Endothelial cell of umbilical vein (primary cell): ENCODE results near the gene PDPK1. TPM values are rescaled to one million over a fixed set of nuclear protein-coding genes. Genes with fewer than 3 reads are reported as not detected.

ENCODE experiments used
- BruUV-seq: library from RNA; stranded (reverse); fragments of 400-500 nt; replicated peaks from 2 replicates; lab custom pipeline; 2021; lab: Mats Ljungman, UMichigan
- CTCF ChIA-PET: fragments of 300-600, 350-600 bp; sonication (Branson Sonifier 250); formaldehyde crosslinking; loops from one replicate; lab custom pipeline; 2021; ENCODE audit warnings: antibody characterized with exemption, inconsistent platforms; lab: Charles Lee
- POLR2A ChIA-PET: fragments of 300-600, 350-600 bp; sonication (Branson Sonifier 250); formaldehyde crosslinking; loops from one replicate; lab custom pipeline; 2021; ENCODE audit warnings: antibody characterized with exemption, inconsistent platforms; lab: Charles Lee
- DNase-seq: peaks from one replicate; pipeline ENCODE4 v3.0.0-alpha.2; 2011; ENCODE audit warnings: low read depth, low spot score
- FAIRE-seq: peaks from 2 replicates; lab custom pipeline; 2011; peaks lifted over from hg19 to GRCh38; lab: Jason Lieb, UNC
- H2AFZ ChIP-seq: 2 replicates; pipeline ENCODE4 v1.6.0; 2012; ENCODE audit warnings: low read depth, low read length, control low read depth, inconsistent platforms
- H3K27ac ChIP-seq: 2 replicates; pipeline ENCODE4 v1.5.1; 2011; ENCODE audit warnings: low read depth, mild to moderate bottlenecking, control low read depth, low read length, moderate library complexity; ENCODE audit not compliant: insufficient read depth
- H3K27me3 ChIP-seq, 2 experiments: 2 replicates each; pipeline versions ENCODE4 v1.6.0 to v1.6.1; 2011; ENCODE audit warnings: low read length in 2 of 2, mixed read lengths in 1 of 2; ENCODE audit not compliant: control insufficient read depth in 2 of 2, insufficient read depth in 2 of 2
- H3K36me3 ChIP-seq, 2 experiments: 2 replicates in 1 of 2; 3 replicates in 1 of 2; pipeline ENCODE4 v1.5.1; 2011; ENCODE audit warnings: low read length in 2 of 2, mild to moderate bottlenecking in 1 of 2, moderate library complexity in 1 of 2; ENCODE audit not compliant: control insufficient read depth in 2 of 2, insufficient read depth in 2 of 2; ENCODE audit errors: extremely low read depth in 1 of 2
- H3K4me1 ChIP-seq: 3 replicates; pipeline ENCODE4 v1.5.1; 2011; ENCODE audit warnings: mild to moderate bottlenecking, low read length; ENCODE audit not compliant: control insufficient read depth, insufficient read depth; ENCODE audit errors: extremely low read depth
- H3K4me2 ChIP-seq: 2 replicates; pipeline ENCODE4 v1.6.1; 2011; ENCODE audit warnings: low read length, control low read depth, mixed read lengths; ENCODE audit not compliant: insufficient read depth
- H3K4me3 ChIP-seq, 3 experiments: fragments of 200-600 bp in 1 of 3; sonication (generic), shearing (Covaris generic) in 1 of 3; replicated peaks in 1 of 3; 2 replicates each; pipeline ENCODE4 v1.5.1; 2011 to 2016; ENCODE audit warnings: control low read depth in 3 of 3, low read length in 3 of 3, mild to moderate bottlenecking in 2 of 3, inconsistent platforms in 1 of 3, low read depth in 1 of 3, moderate library complexity in 1 of 3; ENCODE audit not compliant: insufficient read depth in 1 of 3
- H3K79me2 ChIP-seq: 2 replicates; pipeline ENCODE4 v1.6.0; 2012; ENCODE audit warnings: low read length, inconsistent platforms; ENCODE audit not compliant: control insufficient read depth, insufficient read depth
- H3K9ac ChIP-seq: replicated peaks from 2 replicates; pipeline ENCODE3; 2011; ENCODE audit warnings: low read length, control low read depth; ENCODE audit not compliant: insufficient read depth; ENCODE audit errors: extremely low read depth
- H3K9me1 ChIP-seq: replicated peaks from 3 replicates; pipeline ENCODE4 v1.6.0; 2011; ENCODE audit warnings: mild to moderate bottlenecking, low read length; ENCODE audit not compliant: control insufficient read depth, insufficient read depth; ENCODE audit errors: extremely low read depth
- H3K9me3 ChIP-seq: replicated peaks from 2 replicates; pipeline ENCODE4 v1.5.1; 2012; ENCODE audit warnings: low read length, inconsistent platforms; ENCODE audit not compliant: control insufficient read depth, insufficient read depth
- H4K20me1 ChIP-seq: replicated peaks from 2 replicates; pipeline ENCODE3; 2011; ENCODE audit warnings: mild to moderate bottlenecking, low read length; ENCODE audit not compliant: control insufficient read depth, insufficient read depth; ENCODE audit errors: extremely low read depth
- EZH2 ChIP-seq: IDR thresholded peaks from 2 replicates; pipeline ENCODE4 v1.6.1; 2012; ENCODE audit warnings: borderline replicate concordance, low read depth, mild to moderate bottlenecking, moderate library complexity, low read length, inconsistent platforms; ENCODE audit not compliant: severe bottlenecking
- FOS ChIP-seq: IDR thresholded peaks from 2 replicates; pipeline ENCODE4 v1.6.1; 2011; ENCODE audit warnings: mild to moderate bottlenecking, low read length, moderate library complexity, borderline replicate concordance; ENCODE audit not compliant: insufficient read depth
- GATA2 ChIP-seq: IDR thresholded peaks from 2 replicates; pipeline ENCODE4 v1.7.0; 2011; ENCODE audit warnings: low read depth, mild to moderate bottlenecking, moderate library complexity, mixed read lengths, low read length; ENCODE audit not compliant: insufficient read length, insufficient read depth
- JUN ChIP-seq: IDR thresholded peaks from 2 replicates; pipeline ENCODE4 v1.6.1; 2011; ENCODE audit warnings: borderline replicate concordance, low read depth; ENCODE audit not compliant: insufficient read length, insufficient read depth
- MYC ChIP-seq: IDR thresholded peaks from one replicate; pipeline ENCODE4 v1.6.1; 2011; ENCODE audit warnings: mild to moderate bottlenecking, low read depth, low read length
- POLR2A ChIP-seq: IDR thresholded peaks from 2 replicates; pipeline ENCODE4 v1.6.1; 2012; ENCODE audit warnings: low read depth, mild to moderate bottlenecking, control low read depth, low read length
- POLR2AphosphoS5 ChIP-seq: IDR thresholded peaks from 2 replicates; pipeline ENCODE4 v1.6.1; 2012; ENCODE audit warnings: low read depth, mild to moderate bottlenecking, control low read depth, low read length, moderate library complexity; ENCODE audit not compliant: insufficient read depth
- dilution Hi-C: fragments of 300-500 bp; cut with MboI; formaldehyde crosslinking; loops from one replicate; pipeline ENCODE4 v1.15.0; 2019; ENCODE audit warnings: low sequenced_read_pairs; ENCODE audit not compliant: extremely low pct_ligation_motif_present
- intact Hi-C: fragments of 100-400 bp; cut with micrococcal nuclease; formaldehyde crosslinking; loops from one replicate; pipeline ENCODE4 v1.10.0; 2022
- polyA plus RNA-seq, 4 experiments: library from polyadenylated mRNA; depleted of rRNA in 3 of 4; stranded (reverse) in 3 of 4; unstranded in 1 of 4; fragments of >200 nt; gene quantifications; 2 replicates each; pipeline versions ENCODE4 v1.2.1 to v1.2.3, GENCODE V29; 2011 to 2012; ENCODE audit warnings: missing spikeins in 1 of 4
- total RNA-seq: library from RNA; stranded (reverse); gene quantifications from 2 replicates; pipeline ENCODE4 v1.2.3, GENCODE V29; 2021
- TF ChIP-seq, protein P1 (sequence below): IDR thresholded peaks from 2 replicates; pipeline ENCODE4 v1.6.1; 2011; ENCODE audit not compliant: insufficient read depth, insufficient read length
- TF ChIP-seq, protein P2 (sequence below), 2 donors: IDR thresholded peaks; 1 replicate in 1 of 2; 2 replicates in 1 of 2; pipeline ENCODE4 v1.5.1; 2011; ENCODE audit warnings: low read length in 2 of 2, mild to moderate bottlenecking in 2 of 2, moderate library complexity in 2 of 2, control low read depth in 1 of 2, inconsistent platforms in 1 of 2, low read depth in 1 of 2; ENCODE audit not compliant: insufficient read depth in 1 of 2; ENCODE audit errors: extremely low read depth in 1 of 2

Gene PDPK1
- total and polyA plus RNA-seq, 2 donors (not counting 3 experiments of a cell fraction or from before 2014, with no cell fraction given) = 22.4 to 37.3 TPM

- H4K20me1 ChIP-seq = no peaks in the 10 kb centered on the region
- H3K79me2 ChIP-seq = no peaks in the 10 kb centered on the region
- CTCF ChIA-PET = no interaction called here
- H3K4me1 ChIP-seq = no peaks in the 10 kb centered on the region
- intact Hi-C loops (no loop called here), dilution Hi-C loops (no loop called here)
- H3K36me3 ChIP-seq = peaks cover 0 to 32% of the 10 kb centered on the region in 2 experiments
- FAIRE-seq = no peak
- no peaks in the 10 kb centered on the region for H3K9me1 ChIP-seq
- H3K4me2 ChIP-seq = no peak overlapping the region
- POLR2A ChIA-PET = no interaction called here
- no peak overlapping the region for H3K4me3 ChIP-seq
- TF ChIP-seq MYC = no peak
- TF ChIP-seq, protein P1, sequence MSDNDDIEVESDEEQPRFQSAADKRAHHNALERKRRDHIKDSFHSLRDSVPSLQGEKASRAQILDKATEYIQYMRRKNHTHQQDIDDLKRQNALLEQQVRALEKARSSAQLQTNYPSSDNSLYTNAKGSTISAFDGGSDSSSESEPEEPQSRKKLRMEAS = no peak
- no peak overlapping the region for H3K27ac ChIP-seq
- DNase-seq = no peak
- no peak overlapping the region for H3K9ac ChIP-seq
- H3K27me3 ChIP-seq = no peaks in the 10 kb centered on the region
- H3K9me3 ChIP-seq = no peaks in the 10 kb centered on the region
- BruUV-seq = no TSS peak
- H2AFZ ChIP-seq = no peak overlapping the region
Observed at GRCh38 chr16:2598133-2598641, 60.4 kb downstream of the PDPK1 start.

DNA sequence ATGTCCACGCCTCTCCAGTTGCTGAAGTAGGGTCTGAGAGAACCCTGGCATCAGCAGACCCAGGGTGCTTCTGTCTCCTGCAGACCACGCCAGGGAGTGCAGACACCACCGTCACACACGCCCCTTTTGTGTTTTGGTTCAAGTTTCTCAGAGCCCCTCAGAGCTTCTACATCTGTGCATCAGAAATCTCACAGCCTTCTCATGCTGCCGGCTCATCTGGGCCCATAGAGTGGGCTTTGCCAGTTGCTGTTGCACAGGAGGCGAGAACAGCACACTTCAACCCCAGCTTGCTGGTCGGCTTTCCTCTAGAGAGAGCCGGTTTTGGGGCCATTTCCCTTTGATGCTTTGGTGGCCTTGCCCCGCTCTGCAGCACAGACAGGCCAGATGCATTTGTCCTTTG lies 60.9 kb downstream of the PDPK1 start:
- no peak for DNase-seq
- Histone ChIP-seq H3K36me3 (peaks cover 0 to 32% of the 10 kb centered on the region in 2 experiments), H3K79me2 (peaks cover 3% of the 10 kb centered on the region), H3K4me2 (no peak overlapping the region), H2AFZ (no peak overlapping the region), H3K27ac (no peak overlapping the region), H3K27me3 (no peaks in the 10 kb centered on the region), H3K4me3 (no peak overlapping the region), H3K9me3 (no peaks in the 10 kb centered on the region), H3K9ac (no peak overlapping the region), H3K9me1 (no peaks in the 10 kb centered on the region), H3K4me1 (no peaks in the 10 kb centered on the region), H4K20me1 (no peaks in the 10 kb centered on the region)
- intact Hi-C loops = no loop called here
- no TSS peak for BruUV-seq
- no peak for FAIRE-seq
- dilution Hi-C loops = no loop called here
- TF ChIP-seq POLR2A = no peak
- TF ChIP-seq GATA2 = no peak
- TF ChIP-seq, protein P2, sequence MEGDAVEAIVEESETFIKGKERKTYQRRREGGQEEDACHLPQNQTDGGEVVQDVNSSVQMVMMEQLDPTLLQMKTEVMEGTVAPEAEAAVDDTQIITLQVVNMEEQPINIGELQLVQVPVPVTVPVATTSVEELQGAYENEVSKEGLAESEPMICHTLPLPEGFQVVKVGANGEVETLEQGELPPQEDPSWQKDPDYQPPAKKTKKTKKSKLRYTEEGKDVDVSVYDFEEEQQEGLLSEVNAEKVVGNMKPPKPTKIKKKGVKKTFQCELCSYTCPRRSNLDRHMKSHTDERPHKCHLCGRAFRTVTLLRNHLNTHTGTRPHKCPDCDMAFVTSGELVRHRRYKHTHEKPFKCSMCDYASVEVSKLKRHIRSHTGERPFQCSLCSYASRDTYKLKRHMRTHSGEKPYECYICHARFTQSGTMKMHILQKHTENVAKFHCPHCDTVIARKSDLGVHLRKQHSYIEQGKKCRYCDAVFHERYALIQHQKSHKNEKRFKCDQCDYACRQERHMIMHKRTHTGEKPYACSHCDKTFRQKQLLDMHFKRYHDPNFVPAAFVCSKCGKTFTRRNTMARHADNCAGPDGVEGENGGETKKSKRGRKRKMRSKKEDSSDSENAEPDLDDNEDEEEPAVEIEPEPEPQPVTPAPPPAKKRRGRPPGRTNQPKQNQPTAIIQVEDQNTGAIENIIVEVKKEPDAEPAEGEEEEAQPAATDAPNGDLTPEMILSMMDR (IDR thresholded peaks at IDR 0.05; ENCODE audit: extremely low read depth in 1 of 2, insufficient read depth in 1 of 2, low read depth in 1 of 2, low read length in 2 of 2) = no peak
- TF ChIP-seq, protein P1 = no peak
- TF ChIP-seq POLR2AphosphoS5 = no peak
- TF ChIP-seq FOS = no peak
- no peak for TF ChIP-seq JUN
- no peak for TF ChIP-seq EZH2
- TF ChIP-seq MYC = no peak
- ChIA-PET CTCF (no interaction called here), POLR2A (no interaction called here)
